ENCODE results near the gene DCD.
A peak's percentile ranks its signal among the peaks of the same experiment; 100 is the strongest.

The DCD gene

GRCh38 chr12:54605138-54605970 is 42.8 kb downstream of the DCD start:
- no peak for DNase-seq

GRCh38 chr12:54604436-54604835 is 43.7 kb downstream of the DCD start:
- no peak for DNase-seq

- no peak for DNase-seq
Measured at GRCh38 chr12:54603872-54604271, 44.3 kb downstream of the DCD start.

GRCh38 chr12:54603173-54603814 is 44.9 kb downstream of the DCD start:
- peak; percentile 88 for DNase-seq

- no peak for DNase-seq
Measured at GRCh38 chr12:54602661-54603060, 45.5 kb downstream of the DCD start.

- DNase-seq = peak; percentile 39
Measured at GRCh38 chr12:54601841-54602240, 46.3 kb downstream of the DCD start.

GRCh38 chr12:54598970-54599369 is 49.2 kb downstream of the DCD start:
- no peak for DNase-seq

- DNase-seq = peak; percentile 69
Measured at GRCh38 chr12:54596526-54596946, 51.6 kb downstream of the DCD start.

GRCh38 chr12:54595471-54595870 is 52.7 kb downstream of the DCD start:
- DNase-seq = no peak
